Stomach (tissue), 9 donors: ENCODE data around the gene WDR18. TPM values are rescaled to one million over a fixed set of nuclear protein-coding genes. Genes with fewer than 3 reads are reported as not detected.

Experiments
- DNase-seq, 2 donors: peaks; one replicate each; pipeline versions ENCODE4 v3.0.0 to v3.0.0-alpha.2; 2013 to 2019
- H3K27ac ChIP-seq, 5 donors: fragments of 200-600 bp in 4 of 5; sonication (generic) in 4 of 5; one replicate each; pipeline ENCODE4 v1.5.1; 2013 to 2019; ENCODE audit warnings: mild to moderate bottlenecking in 1 of 5, moderate library complexity in 1 of 5
- H3K27me3 ChIP-seq, 3 donors: fragments of 200-600 bp; sonication (generic); one replicate each; pipeline ENCODE4 v1.5.1; 2017 to 2019; ENCODE audit warnings: mixed run types in 1 of 3
- H3K36me3 ChIP-seq, 4 donors: fragments of 200-600 bp; sonication (generic); 1 replicate in 3 of 4; 2 replicates in 1 of 4; pipeline ENCODE4 v1.5.1; 2016 to 2019
- H3K4me1 ChIP-seq, 4 donors: fragments of 200-600 bp; sonication (generic); one replicate each; pipeline ENCODE4 v1.5.1; 2016 to 2019
- H3K4me3 ChIP-seq, 4 donors: fragments of 200-600 bp; sonication (generic) in 3 of 4; one replicate each; pipeline ENCODE4 v1.5.1; 2016 to 2019; ENCODE audit warnings: mild to moderate bottlenecking in 1 of 4
- H3K9me3 ChIP-seq, 4 donors: fragments of 200-600 bp; sonication (generic); one replicate each; pipeline ENCODE4 v1.5.1; 2016 to 2019
- EP300 ChIP-seq: sonication (generic); formaldehyde crosslinking; IDR thresholded peaks from one replicate; pipeline ENCODE4 v1.6.1; 2017; ENCODE audit warnings: antibody characterized with exemption
- POLR2A ChIP-seq, 4 donors: fragments of 450-650 bp; IDR thresholded peaks; one replicate each; pipeline ENCODE4 v1.6.1; 2016; ENCODE audit warnings: antibody characterized with exemption in 4 of 4, control low read depth in 2 of 4, mild to moderate bottlenecking in 1 of 4, moderate library complexity in 1 of 4
- POLR2AphosphoS5 ChIP-seq, 3 donors: sonication (generic); formaldehyde crosslinking; IDR thresholded peaks; one replicate each; pipeline ENCODE4 v1.6.1; 2016; ENCODE audit warnings: antibody characterized with exemption in 3 of 3
- WGBS, 5 donors: extraction: QIAGEN DNeasy Blood & Tissue Kit in 3 of 5; methylation state at CpG; one replicate each; pipeline versions ENCODE4 v1.1.5 to v1.1.7; 2013 to 2018; 5-methylcytosine and 5-hydroxymethylcytosine counted together
- intact Hi-C: fragments of 100-400 bp; cut with DNase I; formaldehyde crosslinking; loops from one replicate; pipeline ENCODE4 v1.15.1; 2023; ENCODE audit warnings: low total_unique reads
- polyA plus RNA-seq, 3 donors: library from polyadenylated mRNA; stranded (reverse); fragments of 200-250 nt; gene quantifications; one replicate each; pipeline ENCODE4 v1.2.3, GENCODE V29; 2013
- total RNA-seq, 5 donors: library from RNA; depleted of rRNA; stranded (reverse); fragments of >200 nt; gene quantifications; one replicate each; pipeline versions ENCODE4 v1.1.0 to v1.2.3, GENCODE V29; 2014 to 2016
- TF ChIP-seq, protein P1 (sequence below), 7 experiments: fragments of 450-650 bp in 4 of 7; fragments of 200-600 bp in 3 of 7; sonication (generic) in 3 of 7; IDR thresholded peaks; one replicate each; pipeline ENCODE4 v1.5.1; 2016 to 2019; ENCODE audit warnings: antibody characterized with exemption in 7 of 7, control low read depth in 2 of 7, mild to moderate bottlenecking in 1 of 7
- donor health status: healthy with polysubstance abuse.
- donor health status: Bipolar disorder and iron deficiency.
- donor health status: healthy.

The WDR18 gene
- total and polyA plus RNA-seq, 8 donors: 19.1 to 410 (median 60.6) TPM

DNA sequence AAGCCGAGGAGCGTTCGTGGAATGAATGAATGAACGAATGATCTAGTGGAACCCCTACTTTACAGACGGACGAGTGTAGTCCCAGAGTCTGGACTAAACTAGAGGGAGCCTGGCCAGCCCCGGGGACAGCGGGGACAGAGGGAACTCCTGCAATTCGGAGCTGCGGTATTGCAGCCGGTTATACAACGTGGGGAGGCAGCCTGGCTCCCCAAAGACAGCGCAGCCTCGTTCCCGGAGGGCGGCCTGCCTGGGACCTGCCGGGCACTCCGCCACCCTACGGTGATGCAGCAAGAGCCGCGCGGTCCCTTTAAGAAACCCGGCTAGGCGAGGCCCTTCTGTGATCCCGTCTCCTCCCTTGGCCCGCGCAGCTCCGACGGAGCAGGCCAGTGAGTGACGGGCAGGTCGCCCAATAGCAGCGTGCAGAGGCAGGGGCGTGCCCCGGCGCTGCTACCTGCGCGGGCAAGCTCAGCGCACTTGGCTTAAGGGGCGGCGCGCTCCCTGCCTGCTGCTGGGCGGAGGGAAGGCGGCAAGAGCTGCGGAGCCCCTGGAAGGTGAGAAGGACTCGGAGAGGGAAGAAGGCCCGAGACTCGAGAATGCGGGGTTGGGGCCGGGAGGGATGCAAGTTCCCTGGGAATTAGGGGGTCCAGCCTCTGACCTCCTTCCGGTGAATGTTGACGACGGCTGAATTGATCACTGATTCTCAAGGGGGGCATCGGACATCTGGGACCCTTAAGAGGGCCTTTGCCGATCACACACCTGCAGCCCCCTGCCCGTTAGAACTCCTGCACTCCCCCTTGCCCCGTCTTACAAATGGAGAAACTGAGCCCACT is 55.7 kb downstream of the WDR18 start, which contains the start of gene ABCA7:
Gene ABCA7, plus strand, starts transcription at position 462 of the 830 bp plus-strand sequence. CDS start 1,255 bp downstream, outside the sequence.
- DNase-seq: peak; percentile 99 to 100
- Histone ChIP-seq H3K9me3 (no peaks in the 10 kb centered on the region), H3K36me3 (peaks cover 17 to 43% (median 30%) of the 10 kb centered on the region in 4 donors), H3K27ac (peak within 1 kb of the TSS; percentile 34 to 84 (median 74)), H3K4me1 (peaks cover 26 to 78% (median 45%) of the 10 kb centered on the region in 4 donors), H3K27me3 (peaks cover 0 to 18% (median 0%) of the 10 kb centered on the region in 3 donors), H3K4me3 (peak within 1 kb of the TSS; percentile 53 to 72 (median 58))
- 1 to 3% (median 2%) methylated on average over 33 to 56 of the region's 56 CpGs for WGBS, 5 donors
- TF ChIP-seq, protein P1, sequence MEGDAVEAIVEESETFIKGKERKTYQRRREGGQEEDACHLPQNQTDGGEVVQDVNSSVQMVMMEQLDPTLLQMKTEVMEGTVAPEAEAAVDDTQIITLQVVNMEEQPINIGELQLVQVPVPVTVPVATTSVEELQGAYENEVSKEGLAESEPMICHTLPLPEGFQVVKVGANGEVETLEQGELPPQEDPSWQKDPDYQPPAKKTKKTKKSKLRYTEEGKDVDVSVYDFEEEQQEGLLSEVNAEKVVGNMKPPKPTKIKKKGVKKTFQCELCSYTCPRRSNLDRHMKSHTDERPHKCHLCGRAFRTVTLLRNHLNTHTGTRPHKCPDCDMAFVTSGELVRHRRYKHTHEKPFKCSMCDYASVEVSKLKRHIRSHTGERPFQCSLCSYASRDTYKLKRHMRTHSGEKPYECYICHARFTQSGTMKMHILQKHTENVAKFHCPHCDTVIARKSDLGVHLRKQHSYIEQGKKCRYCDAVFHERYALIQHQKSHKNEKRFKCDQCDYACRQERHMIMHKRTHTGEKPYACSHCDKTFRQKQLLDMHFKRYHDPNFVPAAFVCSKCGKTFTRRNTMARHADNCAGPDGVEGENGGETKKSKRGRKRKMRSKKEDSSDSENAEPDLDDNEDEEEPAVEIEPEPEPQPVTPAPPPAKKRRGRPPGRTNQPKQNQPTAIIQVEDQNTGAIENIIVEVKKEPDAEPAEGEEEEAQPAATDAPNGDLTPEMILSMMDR (IDR thresholded peaks at IDR 0.05): no peak
- TF ChIP-seq POLR2AphosphoS5 (IDR thresholded peaks at IDR 0.05) (peak; percentile 80 to 96 (median 91)), POLR2A (IDR thresholded peaks at IDR 0.05) (peak in 2 of 4 donors; percentile 40 to 61), EP300 (no peak)
- intact Hi-C loops: loop anchor here (10.0 kb wide), 1 partner anchor 55 kb away; the partner anchor contains the start of gene POLR2E

DNA sequence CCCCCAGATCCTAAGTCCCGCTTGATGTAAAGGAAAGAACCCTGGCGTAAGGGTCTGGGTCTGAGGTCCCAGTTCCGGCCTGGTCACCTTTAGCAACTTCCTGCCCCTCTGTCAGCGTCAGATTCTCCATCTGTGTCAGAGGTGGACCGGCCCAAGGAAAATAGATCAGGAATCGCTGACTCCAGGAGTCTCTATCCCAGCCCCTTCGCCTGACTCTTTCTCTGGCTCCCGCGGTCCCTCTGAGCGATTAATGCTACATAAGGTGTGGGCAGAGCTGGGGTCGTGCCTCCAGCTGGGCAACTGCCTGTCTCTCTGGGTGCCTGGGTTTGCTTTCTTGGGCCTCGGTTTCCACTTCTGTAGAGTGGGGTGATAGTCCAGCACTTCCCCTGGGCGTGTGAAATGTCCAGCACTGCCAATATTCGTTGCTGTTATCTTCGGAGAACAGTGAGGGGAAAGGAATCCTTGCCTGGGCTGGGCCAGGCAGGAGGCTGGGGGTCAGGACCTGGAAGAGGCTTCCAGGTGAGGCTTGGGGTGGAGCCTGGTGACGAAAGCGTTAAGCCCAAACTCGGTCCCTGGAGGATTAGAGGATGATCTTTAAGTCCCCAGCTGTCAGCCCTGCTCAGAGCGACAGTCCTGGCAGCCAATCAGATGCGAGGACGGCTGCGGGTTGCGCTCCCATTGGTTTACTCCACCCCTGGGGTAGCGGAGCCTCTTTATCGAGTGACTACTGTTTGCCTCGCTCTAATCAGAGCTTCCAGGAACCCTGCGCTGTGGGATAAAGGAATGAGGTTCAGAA is 56.5 kb downstream of the WDR18 start:
- 1 to 2% (median 1%) methylated on average over 16 to 27 of the region's 27 CpGs for WGBS, 5 donors
- peak overlapping the region; percentile 53 to 72 (median 58) for H3K4me3 ChIP-seq
- H3K9me3 ChIP-seq: no peaks in the 10 kb centered on the region
- H3K27me3 ChIP-seq: peaks cover 0 to 18% (median 0%) of the 10 kb centered on the region in 3 donors
- intact Hi-C loops: loop anchor here (10.0 kb wide), 1 partner anchor 54 kb away; the partner anchor contains the start of gene POLR2E
- H3K36me3 ChIP-seq: peaks cover 17 to 36% (median 22%) of the 10 kb centered on the region in 4 donors
- DNase-seq: peak; percentile 94 to 96
- TF ChIP-seq, protein P1 (IDR thresholded peaks at IDR 0.05): no peak
- TF ChIP-seq POLR2AphosphoS5 (IDR thresholded peaks at IDR 0.05) (peak in 1 of 3 donors; percentile 40), EP300 (no peak), POLR2A (IDR thresholded peaks at IDR 0.05) (no peak)
- peaks cover 26 to 73% (median 45%) of the 10 kb centered on the region in 4 donors for H3K4me1 ChIP-seq
- H3K27ac ChIP-seq: peak overlapping the region; percentile 23 to 84 (median 74)

DNA sequence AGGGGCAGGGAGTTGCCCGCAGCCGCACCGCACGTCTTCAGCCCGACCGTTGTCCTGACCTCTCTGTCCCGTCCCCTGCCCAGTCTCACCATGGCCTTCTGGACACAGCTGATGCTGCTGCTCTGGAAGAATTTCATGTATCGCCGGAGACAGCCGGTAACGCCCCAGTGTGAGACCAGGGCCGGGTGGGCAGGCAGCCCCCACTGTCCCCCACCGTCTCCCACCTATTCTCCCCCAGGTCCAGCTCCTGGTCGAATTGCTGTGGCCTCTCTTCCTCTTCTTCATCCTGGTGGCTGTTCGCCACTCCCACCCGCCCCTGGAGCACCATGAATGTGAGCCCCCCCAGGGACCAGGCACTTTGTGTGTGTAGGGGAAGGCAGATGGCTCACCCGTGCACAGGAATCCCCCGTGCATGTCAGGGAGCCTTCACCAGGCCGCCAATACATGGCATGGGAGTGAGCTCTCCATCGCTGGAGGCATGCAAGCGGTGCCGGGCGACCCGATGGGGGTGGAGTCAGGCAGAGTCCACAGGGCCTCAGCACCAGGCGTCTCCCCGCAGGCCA is 57.2 kb downstream of the WDR18 start:
- peaks cover 12 to 35% (median 16%) of the 10 kb centered on the region in 4 donors for H3K36me3 ChIP-seq
- peaks cover 0 to 18% (median 0%) of the 10 kb centered on the region in 3 donors for H3K27me3 ChIP-seq
- no peak for DNase-seq
- H3K4me1 ChIP-seq: peaks cover 26 to 68% (median 45%) of the 10 kb centered on the region in 4 donors
- no peaks in the 10 kb centered on the region for H3K9me3 ChIP-seq
- WGBS, 5 donors: 24 to 34% (median 31%) methylated on average over 24 to 26 of the region's 26 CpGs
- peak overlapping the region in 2 of 5 donors; percentile 2 to 84 for H3K27ac ChIP-seq
- H3K4me3 ChIP-seq: peak overlapping the region; percentile 53 to 72 (median 58)
- TF ChIP-seq, protein P1 (IDR thresholded peaks at IDR 0.05): no peak
- TF ChIP-seq POLR2AphosphoS5 (IDR thresholded peaks at IDR 0.05) (no peak), POLR2A (IDR thresholded peaks at IDR 0.05) (no peak), EP300 (no peak)
- intact Hi-C loops: loop anchor here (10.0 kb wide), 1 partner anchor 53 kb away; the partner anchor contains the start of gene POLR2E
